PC-3 (cell line): ENCODE measurements around the gene PUM2. TPM values are rescaled to one million over a fixed set of nuclear protein-coding genes. Genes with fewer than 3 reads are reported as not detected.

Source experiments
- ATAC-seq: fragments of 200-7000 bp; cut with Tn5 transposase; 2 replicates; pipeline ENCODE4 v1.9.1; 2020; ENCODE audit warnings: mild to moderate bottlenecking, moderate library complexity
- BruUV-seq: library from RNA; stranded (reverse); fragments of 400-500 nt; replicated peaks from 2 replicates; lab custom pipeline; 2021; lab: Mats Ljungman, UMichigan
- CTCF ChIA-PET: fragments of 300-600 bp; sonication (Branson Sonifier 250); formaldehyde crosslinking; loops from one replicate; lab custom pipeline; 2022; ENCODE audit warnings: antibody characterized with exemption; lab: Charles Lee
- POLR2A ChIA-PET: fragments of 300-600 bp; sonication (Branson Sonifier 250); formaldehyde crosslinking; loops from one replicate; lab custom pipeline; 2022; ENCODE audit warnings: antibody characterized with exemption; ENCODE audit not compliant: unreplicated experiment; lab: Charles Lee
- DNase-seq: peaks from one replicate; pipeline ENCODE4 v3.0.0-alpha.2; 2015
- H2AFZ ChIP-seq: fragments of 300-600 bp; sonication (generic); 2 replicates; pipeline ENCODE4 v1.6.0; 2016; ENCODE audit warnings: antibody characterized with exemption, low read length
- H3F3A ChIP-seq: fragments of 300-600 bp; sonication (generic); one replicate; pipeline ENCODE4 v1.6.0; 2017; ENCODE audit warnings: antibody characterized with exemption, low read length, control low read depth, mild to moderate bottlenecking; ENCODE audit not compliant: unreplicated experiment
- H3K27ac ChIP-seq: fragments of 300-600 bp; sonication (generic); 2 replicates; pipeline ENCODE4 v1.5.1; 2016; ENCODE audit warnings: mild to moderate bottlenecking, low read length
- H3K27me3 ChIP-seq: fragments of 300-600 bp; sonication (generic); 2 replicates; pipeline ENCODE4 v1.6.1; 2016; ENCODE audit warnings: low read length, mixed read lengths
- H3K36me3 ChIP-seq: fragments of 300-600 bp; sonication (generic); 2 replicates; pipeline ENCODE4 v1.6.1; 2016; ENCODE audit warnings: low read depth, mixed run types, low read length, mixed read lengths
- H3K4me1 ChIP-seq: fragments of 300-600 bp; sonication (generic); 2 replicates; pipeline ENCODE4 v1.5.1; 2016; ENCODE audit warnings: low read length; ENCODE audit not compliant: insufficient read depth
- H3K4me2 ChIP-seq: fragments of 300-600 bp; sonication (generic); 2 replicates; pipeline ENCODE4 v1.6.0; 2016; ENCODE audit warnings: low read length
- H3K4me3 ChIP-seq: fragments of 300-600 bp; sonication (generic); 2 replicates; pipeline ENCODE4 v1.5.1; 2016; ENCODE audit warnings: mild to moderate bottlenecking, low read length, mixed read lengths
- H3K79me2 ChIP-seq: fragments of 300-600 bp; sonication (generic); 2 replicates; pipeline ENCODE4 v1.6.1; 2017; ENCODE audit warnings: low read length, mixed read lengths
- H3K9ac ChIP-seq: fragments of 300-600 bp; sonication (generic); 2 replicates; pipeline ENCODE4 v1.6.0; 2016; ENCODE audit warnings: mild to moderate bottlenecking, low read length
- H3K9me2 ChIP-seq: fragments of 300-600 bp; sonication (generic); replicated peaks from 2 replicates; pipeline ENCODE4 v1.6.1; 2016; ENCODE audit warnings: mixed run types, low read length, mixed read lengths
- H3K9me3 ChIP-seq: fragments of 300-600 bp; sonication (generic); 2 replicates; pipeline ENCODE4 v1.6.1; 2016; ENCODE audit warnings: low read length, mixed read lengths
- H4K20me1 ChIP-seq: fragments of 300-600 bp; sonication (generic); 2 replicates; pipeline ENCODE4 v1.6.1; 2016; ENCODE audit warnings: low read length, mixed read lengths
- CTCF ChIP-seq: fragments of 300-600 bp; sonication (generic); conservative IDR thresholded peaks from 2 replicates; pipeline ENCODE4 v1.5.1; 2017; ENCODE audit warnings: antibody characterized with exemption, low read depth, mild to moderate bottlenecking, low read length
- EZH2 ChIP-seq: fragments of 300-600 bp; sonication (generic); IDR thresholded peaks from one replicate; pipeline ENCODE4 v1.6.1; 2017; ENCODE audit warnings: antibody characterized with exemption, mild to moderate bottlenecking, low read length; ENCODE audit not compliant: unreplicated experiment
- EZH2phosphoT487 ChIP-seq: fragments of 300-600 bp; sonication (generic); IDR thresholded peaks from 2 replicates; pipeline ENCODE4 v1.6.1; 2018; ENCODE audit warnings: mild to moderate bottlenecking, antibody characterized with exemption, low read length, borderline replicate concordance
- intact Hi-C: fragments of 100-400 bp; cut with micrococcal nuclease; formaldehyde crosslinking; loops from 2 replicates; pipeline ENCODE4 v1.9.0; 2023
- total RNA-seq: library from RNA; depleted of rRNA; stranded (reverse); fragments of >200 nt; gene quantifications from 2 replicates; pipeline ENCODE4 v1.2.3, GENCODE V29; 2014

Gene PUM2
- total RNA-seq, 1 experiment from 2014 or later: 14.9 TPM

GRCh38 chr2:20212871-20213503 lies 137.7 kb downstream of the PUM2 start:
- TF ChIP-seq EZH2 (no peak), EZH2phosphoT487 (no peak), CTCF (no peak)
- Histone ChIP-seq H3K27ac (no peak overlapping the region), H4K20me1 (peaks cover 66% of the 10 kb centered on the region), H3K9ac (no peak overlapping the region), H3K79me2 (peaks cover 100% of the 10 kb centered on the region), H3K4me3 (no peak overlapping the region), H3F3A (no peaks in the 10 kb centered on the region), H2AFZ (no peak overlapping the region), H3K4me1 (peaks cover 30% of the 10 kb centered on the region), H3K9me3 (no peaks in the 10 kb centered on the region), H3K27me3 (no peaks in the 10 kb centered on the region), H3K4me2 (0 out of 2 replicates have a peak overlapping the region, but pooled peaks have one; percentile 2), H3K9me2 (no peaks in the 10 kb centered on the region), H3K36me3 (peaks cover 10% of the 10 kb centered on the region; the same call in 1 of the 2 replicates)
- BruUV-seq: no TSS peak
- DNase-seq: peak; percentile 63
- ChIA-PET CTCF (no interaction called here), POLR2A (interaction anchor here (0.5 kb wide), 1 partner anchor 8 kb away, joined by 3 read pairs; no protein-coding TSS in a partner anchor)
- peak; percentile 13 for ATAC-seq
- intact Hi-C loops: no loop called here

- peaks cover 25% of the 10 kb centered on the region for H3K4me1 ChIP-seq
- ChIA-PET POLR2A (interaction anchor here (0.5 kb wide), 1 partner anchor 8 kb away, joined by 3 read pairs; no protein-coding TSS in a partner anchor), CTCF (no interaction called here)
- peaks cover 10% of the 10 kb centered on the region; the same call in 1 of the 2 replicates for H3K36me3 ChIP-seq
- no peak for ATAC-seq
- no TSS peak for BruUV-seq
- H3K27ac ChIP-seq: no peak overlapping the region
- peaks cover 100% of the 10 kb centered on the region for H3K79me2 ChIP-seq
- no peaks in the 10 kb centered on the region for H3K9me3 ChIP-seq
- no peak overlapping the region for H3K4me2 ChIP-seq
- H2AFZ ChIP-seq: no peak overlapping the region
- no peak overlapping the region for H3K4me3 ChIP-seq
- H3K27me3 ChIP-seq: no peaks in the 10 kb centered on the region
- H4K20me1 ChIP-seq: peaks cover 66% of the 10 kb centered on the region
- DNase-seq: no peak
- no peaks in the 10 kb centered on the region for H3K9me2 ChIP-seq
- H3K9ac ChIP-seq: no peak overlapping the region
- H3F3A ChIP-seq: no peaks in the 10 kb centered on the region
- TF ChIP-seq EZH2 (no peak), EZH2phosphoT487 (no peak), CTCF (no peak)
- intact Hi-C loops: no loop called here
Observed at GRCh38 chr2:20212459-20212870, 138.2 kb downstream of the PUM2 start.

- H3F3A ChIP-seq: no peaks in the 10 kb centered on the region
- no peaks in the 10 kb centered on the region for H3K9me3 ChIP-seq
- H2AFZ ChIP-seq: no peak overlapping the region
- intact Hi-C loops: no loop called here
- no peaks in the 10 kb centered on the region for H3K27me3 ChIP-seq
- peaks cover 100% of the 10 kb centered on the region for H3K79me2 ChIP-seq
- H4K20me1 ChIP-seq: peaks cover 63% of the 10 kb centered on the region
- DNase-seq (no peak), ATAC-seq (no peak)
- no peak for TF ChIP-seq EZH2phosphoT487
- no peak for TF ChIP-seq CTCF
- TF ChIP-seq EZH2: no peak
- no peak overlapping the region for H3K9ac ChIP-seq
- H3K9me2 ChIP-seq: no peaks in the 10 kb centered on the region
- CTCF ChIA-PET: no interaction called here
- peaks cover 21% of the 10 kb centered on the region for H3K4me1 ChIP-seq
- POLR2A ChIA-PET: no interaction called here
- no TSS peak for BruUV-seq
- no peak overlapping the region for H3K4me2 ChIP-seq
- H3K36me3 ChIP-seq: peaks cover 10% of the 10 kb centered on the region; the same call in 1 of the 2 replicates
- H3K4me3 ChIP-seq: no peak overlapping the region
- H3K27ac ChIP-seq: no peak overlapping the region
Observed at GRCh38 chr2:20211860-20212458, 138.7 kb downstream of the PUM2 start.
